NCI-H345 treated with DMSO at 0.1 percent for 48 hours (cell line): ENCODE measurements around the gene FCHSD2.

Source experiments
- DNase-seq: peaks from one replicate; lab custom pipeline; 2025; ENCODE audit not compliant: unreplicated experiment; lab: John Stamatoyannopoulos, UW

Gene FCHSD2

GRCh38 chr11:73142128-73142377 lies at the start of gene FCHSD2:
TSS of gene FCHSD2 (minus strand) at chr11:73142318. CDS start at chr11:73141877, 441 bp downstream.
- DNase-seq: no peak

GRCh38 chr11:73191151-73191550 lies 49.0 kb upstream of the FCHSD2 start:
- no peak for DNase-seq

- DNase-seq: no peak
Observed at GRCh38 chr11:73190557-73190885, 48.4 kb upstream of the FCHSD2 start.

GRCh38 chr11:73189723-73190556 lies 47.8 kb upstream of the FCHSD2 start:
- DNase-seq: no peak

- DNase-seq: no peak
Observed at GRCh38 chr11:73189315-73189714, 47.2 kb upstream of the FCHSD2 start.

- no peak for DNase-seq
Observed at GRCh38 chr11:73188301-73188700, 46.2 kb upstream of the FCHSD2 start.

- DNase-seq: no peak
Observed at GRCh38 chr11:73187854-73188253, 45.7 kb upstream of the FCHSD2 start.

GRCh38 chr11:73186886-73187285 lies 44.8 kb upstream of the FCHSD2 start:
- DNase-seq: no peak

- no peak for DNase-seq
Observed at GRCh38 chr11:73186294-73186850, 44.3 kb upstream of the FCHSD2 start.

- DNase-seq: no peak
Observed at GRCh38 chr11:73185680-73186293, 43.7 kb upstream of the FCHSD2 start.

- peak; percentile 10 for DNase-seq
Observed at GRCh38 chr11:73184953-73185671, 43.0 kb upstream of the FCHSD2 start.

- no peak for DNase-seq
Observed at GRCh38 chr11:73182824-73183321, 40.8 kb upstream of the FCHSD2 start.

GRCh38 chr11:73178681-73179080 lies 36.6 kb upstream of the FCHSD2 start:
- DNase-seq: no peak

- peak; percentile 16 for DNase-seq
Observed at GRCh38 chr11:73177778-73178539, 35.8 kb upstream of the FCHSD2 start.

- no peak for DNase-seq
Observed at GRCh38 chr11:73177380-73177777, 35.3 kb upstream of the FCHSD2 start.

- no peak for DNase-seq
Observed at GRCh38 chr11:73176874-73177155, 34.7 kb upstream of the FCHSD2 start.

GRCh38 chr11:73176145-73176873 lies 34.2 kb upstream of the FCHSD2 start:
- DNase-seq: no peak

GRCh38 chr11:73175551-73176144 lies 33.5 kb upstream of the FCHSD2 start:
- DNase-seq: no peak

GRCh38 chr11:73174495-73174791 lies 32.3 kb upstream of the FCHSD2 start:
- no peak for DNase-seq

GRCh38 chr11:73173755-73174494 lies 31.8 kb upstream of the FCHSD2 start:
- no peak for DNase-seq
